GOT3 (cell line): Measurements from ENCODE around the gene NMT2.

ENCODE experiments used
- DNase-seq: peaks from one replicate; lab custom pipeline; 2025; ENCODE audit warnings: mixed read lengths; lab: John Stamatoyannopoulos, UW

NMT2 gene

GRCh38 chr10:15141136-15142054 lies 27.1 kb downstream of the NMT2 start:
- DNase-seq: no peak

- no peak for DNase-seq
Observed at GRCh38 chr10:15140698-15141097, 27.8 kb downstream of the NMT2 start.

GRCh38 chr10:15137636-15138035 lies 30.9 kb downstream of the NMT2 start:
- no peak for DNase-seq

GRCh38 chr10:15137036-15137359 lies 31.5 kb downstream of the NMT2 start:
- no peak for DNase-seq

GRCh38 chr10:15136129-15137035 lies 32.1 kb downstream of the NMT2 start:
- DNase-seq: no peak

- DNase-seq: no peak
Observed at GRCh38 chr10:15131330-15131729, 37.2 kb downstream of the NMT2 start.

GRCh38 chr10:15124908-15125307 lies 43.6 kb downstream of the NMT2 start:
- no peak for DNase-seq

- no peak for DNase-seq
Observed at GRCh38 chr10:15124190-15124589, 44.3 kb downstream of the NMT2 start.

GRCh38 chr10:15123749-15124184 lies 44.7 kb downstream of the NMT2 start:
- no peak for DNase-seq

GRCh38 chr10:15122477-15123030 lies 45.9 kb downstream of the NMT2 start:
- no peak for DNase-seq

GRCh38 chr10:15121707-15122106 lies 46.8 kb downstream of the NMT2 start:
- DNase-seq: no peak

- DNase-seq: no peak
Observed at GRCh38 chr10:15120523-15120922, 48.0 kb downstream of the NMT2 start.

- no peak for DNase-seq
Observed at GRCh38 chr10:15118615-15119014, 49.9 kb downstream of the NMT2 start.

- no peak for DNase-seq
Observed at GRCh38 chr10:15116225-15116624, 52.3 kb downstream of the NMT2 start.

GRCh38 chr10:15113766-15114165 lies 54.7 kb downstream of the NMT2 start:
- no peak for DNase-seq

- no peak for DNase-seq
Observed at GRCh38 chr10:15112657-15113056, 55.8 kb downstream of the NMT2 start.

- no peak for DNase-seq
Observed at GRCh38 chr10:15106352-15107013, 62.0 kb downstream of the NMT2 start.

- no peak for DNase-seq
Observed at GRCh38 chr10:15103513-15103912, 65.0 kb downstream of the NMT2 start.

- DNase-seq: no peak
Observed at GRCh38 chr10:15099886-15100285, 68.6 kb downstream of the NMT2 start.

- DNase-seq: peak; percentile 91
Observed at GRCh38 chr10:15097011-15097812, 71.3 kb downstream of the NMT2 start, which contains the start of gene RPP38. Gene RPP38, plus strand, starts transcription at chr10:15097355. Its CDS starts 5,960 bp downstream, at chr10:15103315.

GRCh38 chr10:15096661-15097010 lies 71.9 kb downstream of the NMT2 start:
- no peak for DNase-seq
